Choroid plexus epithelial cell (primary cell): ENCODE data around the gene VPS72.

Experiments
- DNase-seq: peaks from one replicate; pipeline ENCODE4 v3.0.0-alpha.2; 2010; ENCODE audit warnings: low read depth
- H3K4me3 ChIP-seq: 2 replicates; pipeline ENCODE4 v1.5.1; 2011; ENCODE audit warnings: low read depth, mild to moderate bottlenecking, control low read depth, low read length, moderate library complexity
- TF ChIP-seq, protein P1 (sequence below): conservative IDR thresholded peaks from 2 replicates; pipeline ENCODE4 v1.5.1; 2011; ENCODE audit warnings: low read depth, mild to moderate bottlenecking, control low read depth, inconsistent platforms, low read length, moderate library complexity

VPS72 gene

GRCh38 chr1:151144474-151145303, 45.3 kb downstream of the VPS72 start:
- TF ChIP-seq, protein P1, sequence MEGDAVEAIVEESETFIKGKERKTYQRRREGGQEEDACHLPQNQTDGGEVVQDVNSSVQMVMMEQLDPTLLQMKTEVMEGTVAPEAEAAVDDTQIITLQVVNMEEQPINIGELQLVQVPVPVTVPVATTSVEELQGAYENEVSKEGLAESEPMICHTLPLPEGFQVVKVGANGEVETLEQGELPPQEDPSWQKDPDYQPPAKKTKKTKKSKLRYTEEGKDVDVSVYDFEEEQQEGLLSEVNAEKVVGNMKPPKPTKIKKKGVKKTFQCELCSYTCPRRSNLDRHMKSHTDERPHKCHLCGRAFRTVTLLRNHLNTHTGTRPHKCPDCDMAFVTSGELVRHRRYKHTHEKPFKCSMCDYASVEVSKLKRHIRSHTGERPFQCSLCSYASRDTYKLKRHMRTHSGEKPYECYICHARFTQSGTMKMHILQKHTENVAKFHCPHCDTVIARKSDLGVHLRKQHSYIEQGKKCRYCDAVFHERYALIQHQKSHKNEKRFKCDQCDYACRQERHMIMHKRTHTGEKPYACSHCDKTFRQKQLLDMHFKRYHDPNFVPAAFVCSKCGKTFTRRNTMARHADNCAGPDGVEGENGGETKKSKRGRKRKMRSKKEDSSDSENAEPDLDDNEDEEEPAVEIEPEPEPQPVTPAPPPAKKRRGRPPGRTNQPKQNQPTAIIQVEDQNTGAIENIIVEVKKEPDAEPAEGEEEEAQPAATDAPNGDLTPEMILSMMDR, result no peak
- peak; percentile 32 for DNase-seq
- H3K4me3 ChIP-seq, result peak overlapping the region; percentile 78

DNA sequence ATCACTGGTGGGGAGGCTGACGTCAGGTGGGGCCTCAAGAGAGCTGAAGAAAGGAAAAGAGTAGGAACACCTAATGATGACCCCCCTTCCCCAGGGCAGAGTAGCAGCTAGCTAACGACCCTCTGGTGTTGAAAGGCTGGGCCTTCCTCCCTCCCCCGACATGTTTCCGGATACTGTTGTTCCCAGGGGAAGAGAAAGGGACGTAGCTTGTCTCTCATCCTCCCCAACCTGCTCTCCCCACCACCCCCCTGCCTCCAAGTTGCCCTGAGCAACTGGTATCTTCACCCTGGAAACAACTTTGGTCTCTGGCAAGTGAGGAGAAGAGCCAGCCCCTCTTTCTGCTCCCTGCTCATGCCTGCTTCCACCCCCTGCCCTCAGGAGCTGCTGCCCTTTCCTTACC, 46.0 kb downstream of the VPS72 start:
- TF ChIP-seq, protein P1, result no peak
- no peak for DNase-seq
- H3K4me3 ChIP-seq, result no peak overlapping the region

- no peak overlapping the region for H3K4me3 ChIP-seq
- TF ChIP-seq, protein P1, result no peak
- DNase-seq, result no peak
Measured at GRCh38 chr1:151143057-151143435, 47.0 kb downstream of the VPS72 start.

GRCh38 chr1:151142411-151143056, 47.5 kb downstream of the VPS72 start:
- TF ChIP-seq, protein P1, result no peak

GRCh38 chr1:151137789-151138188, 52.2 kb downstream of the VPS72 start:
- no peak overlapping the region for H3K4me3 ChIP-seq
- TF ChIP-seq, protein P1, result no peak
- DNase-seq, result no peak

More at GRCh38 chr1:151142411-151143056, 47.5 kb downstream of the VPS72 start:
- DNase-seq, result no peak
- no peak overlapping the region for H3K4me3 ChIP-seq

- H3K4me3 ChIP-seq, result no peak overlapping the region
- no peak for DNase-seq
- TF ChIP-seq, protein P1, result no peak
Measured at GRCh38 chr1:151135433-151136385, 54.3 kb downstream of the VPS72 start.
